Coronary artery (tissue), 2 donors: ENCODE data around the gene CHD1.

Experiments
- DNase-seq: peaks from one replicate; pipeline ENCODE4 v3.0.0-alpha.2; 2017; ENCODE audit warnings: low spot score
- H3K27ac ChIP-seq, 2 donors: fragments of 200-600 bp; sonication (generic); one replicate each; pipeline ENCODE4 v1.5.1; 2016 to 2019
- H3K4me3 ChIP-seq: fragments of 200-600 bp; sonication (generic); 2 replicates; pipeline ENCODE4 v1.5.1; 2016; ENCODE audit warnings: mild to moderate bottlenecking, moderate library complexity
- TF ChIP-seq, protein P1 (sequence below): fragments of 200-600 bp; sonication (generic); IDR thresholded peaks from one replicate; pipeline ENCODE4 v1.5.1; 2019; ENCODE audit warnings: antibody characterized with exemption

CHD1 gene

DNA sequence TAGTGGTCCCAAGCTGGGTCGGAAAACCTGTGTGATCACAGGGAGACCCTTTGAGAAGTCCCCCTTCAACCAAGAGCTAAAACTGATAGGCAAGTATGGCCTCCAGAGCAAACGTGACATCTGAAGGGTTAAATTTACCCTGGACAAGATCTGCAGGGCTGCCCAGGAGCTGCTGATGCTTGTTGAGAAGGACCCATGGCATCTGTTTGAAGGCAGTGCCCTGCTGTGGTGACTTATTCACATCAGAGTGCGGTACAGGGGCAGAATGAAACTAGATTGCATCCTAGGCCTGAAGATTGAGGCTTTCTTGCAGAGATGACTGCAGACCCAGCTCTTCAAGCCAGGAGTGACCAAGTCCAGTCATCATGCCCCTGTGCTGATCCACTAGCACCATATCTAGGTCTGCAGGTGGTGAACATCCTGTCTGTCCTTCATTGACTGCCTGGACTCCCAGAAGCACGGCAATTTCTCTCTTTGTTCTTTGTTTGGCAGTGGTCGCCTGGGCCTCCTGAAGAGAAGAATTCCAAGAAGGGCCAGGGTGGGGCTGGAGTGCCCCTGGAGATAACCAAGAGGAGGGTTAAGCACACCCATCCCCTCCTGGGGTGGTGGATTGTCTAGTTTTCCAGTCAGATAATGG is 25.7 kb upstream of the CHD1 start:
- Histone ChIP-seq H3K4me3 (no peak overlapping the region), H3K27ac (no peak overlapping the region)
- DNase-seq, result no peak
- TF ChIP-seq, protein P1, sequence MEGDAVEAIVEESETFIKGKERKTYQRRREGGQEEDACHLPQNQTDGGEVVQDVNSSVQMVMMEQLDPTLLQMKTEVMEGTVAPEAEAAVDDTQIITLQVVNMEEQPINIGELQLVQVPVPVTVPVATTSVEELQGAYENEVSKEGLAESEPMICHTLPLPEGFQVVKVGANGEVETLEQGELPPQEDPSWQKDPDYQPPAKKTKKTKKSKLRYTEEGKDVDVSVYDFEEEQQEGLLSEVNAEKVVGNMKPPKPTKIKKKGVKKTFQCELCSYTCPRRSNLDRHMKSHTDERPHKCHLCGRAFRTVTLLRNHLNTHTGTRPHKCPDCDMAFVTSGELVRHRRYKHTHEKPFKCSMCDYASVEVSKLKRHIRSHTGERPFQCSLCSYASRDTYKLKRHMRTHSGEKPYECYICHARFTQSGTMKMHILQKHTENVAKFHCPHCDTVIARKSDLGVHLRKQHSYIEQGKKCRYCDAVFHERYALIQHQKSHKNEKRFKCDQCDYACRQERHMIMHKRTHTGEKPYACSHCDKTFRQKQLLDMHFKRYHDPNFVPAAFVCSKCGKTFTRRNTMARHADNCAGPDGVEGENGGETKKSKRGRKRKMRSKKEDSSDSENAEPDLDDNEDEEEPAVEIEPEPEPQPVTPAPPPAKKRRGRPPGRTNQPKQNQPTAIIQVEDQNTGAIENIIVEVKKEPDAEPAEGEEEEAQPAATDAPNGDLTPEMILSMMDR, result no peak

DNA sequence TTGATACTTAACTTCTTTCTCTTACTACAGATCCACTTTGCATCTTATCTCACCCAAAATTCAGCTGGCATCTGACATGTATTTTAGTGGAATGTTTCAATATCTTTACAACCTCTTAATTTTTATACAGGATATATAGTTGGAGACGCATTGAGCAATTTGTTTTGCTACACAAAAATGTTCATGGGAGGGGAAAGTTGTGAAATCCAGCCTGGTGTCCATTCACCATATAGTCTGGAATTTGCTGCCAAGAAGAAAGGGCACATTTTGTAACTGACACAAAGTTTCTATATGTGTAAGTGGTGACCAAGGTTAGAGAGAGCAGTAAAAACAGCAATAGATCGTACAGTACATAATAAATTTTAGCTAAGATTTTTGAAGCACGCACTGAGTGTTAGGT is 14.0 kb upstream of the CHD1 start:
- Histone ChIP-seq H3K27ac (no peak overlapping the region), H3K4me3 (no peak overlapping the region)
- DNase-seq, result no peak
- TF ChIP-seq, protein P1, result no peak

DNA sequence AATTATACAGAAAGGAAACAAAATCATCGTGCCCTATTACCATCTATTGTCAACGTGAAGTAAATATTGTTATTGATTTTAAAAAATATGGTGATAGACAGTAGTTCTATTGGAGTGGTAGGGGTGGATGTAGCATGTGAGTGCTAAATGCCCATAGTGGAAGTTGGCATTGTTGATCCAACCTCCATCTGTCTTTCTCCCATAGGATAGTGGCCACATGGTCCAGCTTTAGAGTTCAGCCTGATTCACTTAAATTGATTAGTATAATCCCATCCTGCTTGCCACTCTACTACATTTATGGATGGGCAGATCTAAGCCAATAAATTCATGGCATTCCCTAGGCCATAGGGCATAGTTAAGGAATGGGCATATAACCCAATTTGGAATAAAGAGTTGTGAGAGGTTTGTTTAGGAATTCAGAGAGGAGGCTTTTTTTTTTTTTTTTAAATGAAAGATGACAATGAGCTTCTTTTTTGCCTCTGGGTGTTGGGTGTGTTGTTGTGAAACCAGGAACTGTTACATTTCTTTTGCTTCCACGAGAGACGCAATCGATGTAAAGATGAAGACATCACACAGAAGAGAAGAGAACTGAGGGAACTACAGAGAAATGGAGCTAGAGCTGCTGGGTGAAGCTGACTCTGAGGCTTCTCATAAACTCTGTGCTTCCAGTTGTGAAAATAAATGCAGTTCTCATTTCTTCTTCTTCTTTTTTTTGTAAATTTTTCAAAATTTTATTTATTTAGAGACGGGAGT is 12.5 kb upstream of the CHD1 start:
- DNase-seq, result no peak
- Histone ChIP-seq H3K27ac (no peak overlapping the region), H3K4me3 (no peak overlapping the region)
- TF ChIP-seq, protein P1, result no peak

- no peak for DNase-seq
- TF ChIP-seq, protein P1, result no peak
- H3K27ac ChIP-seq, result no peak overlapping the region
- no peak overlapping the region for H3K4me3 ChIP-seq
Observed at GRCh38 chr5:98940581-98940980, 11.8 kb upstream of the CHD1 start.

DNA sequence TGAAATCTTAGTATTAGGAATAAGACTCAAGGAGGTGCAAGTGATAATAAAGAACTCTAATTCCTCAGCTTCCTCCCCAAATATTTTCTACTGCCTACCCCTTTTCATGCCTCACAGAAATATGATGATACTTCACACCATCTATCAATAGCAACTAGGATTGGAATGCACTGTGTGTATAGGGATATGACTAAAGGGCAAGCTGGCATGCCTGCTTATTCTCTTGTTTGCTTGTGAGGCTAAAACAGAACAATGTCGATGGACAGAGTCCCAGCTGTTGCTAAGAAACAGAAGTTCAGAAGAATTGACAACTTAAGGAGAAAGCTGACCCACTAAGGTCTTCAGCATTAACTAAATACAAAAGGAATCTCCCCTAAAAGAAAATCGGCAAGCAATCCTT is 9.7 kb upstream of the CHD1 start:
- DNase-seq, result no peak
- TF ChIP-seq, protein P1, result no peak
- Histone ChIP-seq H3K4me3 (no peak overlapping the region), H3K27ac (no peak overlapping the region)

- TF ChIP-seq, protein P1, result no peak
- no peak overlapping the region for H3K27ac ChIP-seq
- DNase-seq, result no peak
- no peak overlapping the region for H3K4me3 ChIP-seq
Observed at GRCh38 chr5:98936948-98937715, 8.3 kb upstream of the CHD1 start.
